H9 (cell line): ENCODE measurements around the gene RPGRIP1L. TPM values are rescaled to one million over a fixed set of nuclear protein-coding genes. Genes with fewer than 3 reads are reported as not detected.
A peak's percentile ranks its signal among the peaks of the same experiment; 100 is the strongest.

Experiments used
- DNase-seq: peaks from one replicate; pipeline ENCODE4 v3.0.0-alpha.2; 2017
- H2AFZ ChIP-seq: one replicate; pipeline ENCODE4 v1.6.1; 2013; ENCODE audit warnings: mild to moderate bottlenecking, low read length, control low read depth, moderate library complexity
- H2AK5ac ChIP-seq: 2 replicates; pipeline ENCODE4 v1.6.1; 2013; ENCODE audit warnings: low read length, control low read depth, mixed read lengths; ENCODE audit not compliant: insufficient read length
- H2BK120ac ChIP-seq: one replicate; pipeline ENCODE4 v1.6.1; 2013; ENCODE audit warnings: low read depth, mild to moderate bottlenecking, low read length, control low read depth, inconsistent platforms; ENCODE audit not compliant: poor library complexity, severe bottlenecking
- H2BK12ac ChIP-seq: 2 replicates; pipeline ENCODE4 v1.6.1; 2013; ENCODE audit warnings: low read length, control low read depth, mixed read lengths, low read depth; ENCODE audit not compliant: insufficient read length
- H2BK15ac ChIP-seq: 2 replicates; pipeline ENCODE4 v1.6.1; 2013; ENCODE audit warnings: low read depth, low read length, control low read depth
- H2BK20ac ChIP-seq: one replicate; pipeline ENCODE4 v1.6.1; 2013; ENCODE audit warnings: low read depth, mild to moderate bottlenecking, low read length, control low read depth, inconsistent platforms; ENCODE audit not compliant: poor library complexity, severe bottlenecking
- H2BK5ac ChIP-seq: 2 replicates; pipeline ENCODE4 v1.6.1; 2013; ENCODE audit warnings: low read length, control low read depth, mixed read lengths; ENCODE audit not compliant: insufficient read length
- H3K14ac ChIP-seq: 2 replicates; pipeline ENCODE4 v1.6.1; 2013; ENCODE audit warnings: low read length, control low read depth; ENCODE audit not compliant: insufficient read depth
- H3K18ac ChIP-seq: 2 replicates; pipeline ENCODE4 v1.6.1; 2013; ENCODE audit warnings: low read depth, mild to moderate bottlenecking, mixed read lengths, low read length, control low read depth; ENCODE audit not compliant: insufficient read length
- H3K23ac ChIP-seq: 2 replicates; pipeline ENCODE4 v1.6.1; 2013; ENCODE audit warnings: low read length, control low read depth, mixed read lengths, low read depth; ENCODE audit not compliant: insufficient read length
- H3K23me2 ChIP-seq: 2 replicates; pipeline ENCODE4 v1.6.1; 2013; ENCODE audit warnings: low read depth, mild to moderate bottlenecking, mixed read lengths, low read length, control low read depth; ENCODE audit not compliant: insufficient read length, poor library complexity, severe bottlenecking
- H3K27ac ChIP-seq: 2 replicates; pipeline ENCODE4 v1.5.1; 2013; ENCODE audit warnings: low read length, control low read depth, mixed read lengths, low read depth; ENCODE audit not compliant: insufficient read length
- H3K27me3 ChIP-seq: 2 replicates; pipeline ENCODE4 v1.6.1; 2013; ENCODE audit warnings: low read length, control low read depth, inconsistent platforms; ENCODE audit not compliant: insufficient read depth
- H3K4ac ChIP-seq: 2 replicates; pipeline ENCODE4 v1.6.1; 2013; ENCODE audit warnings: low read depth, mild to moderate bottlenecking, control low read depth, inconsistent platforms, low read length, moderate library complexity
- H3K4me1 ChIP-seq: 2 replicates; pipeline ENCODE4 v1.6.1; 2013; ENCODE audit warnings: low read length, control low read depth, inconsistent platforms; ENCODE audit not compliant: insufficient read depth
- H3K4me2 ChIP-seq: 2 replicates; pipeline ENCODE4 v1.6.1; 2013; ENCODE audit warnings: low read length, control low read depth, mixed read lengths; ENCODE audit not compliant: insufficient read length, insufficient read depth
- H3K56ac ChIP-seq: 2 replicates; pipeline ENCODE4 v1.6.1; 2013; ENCODE audit warnings: low read depth, mild to moderate bottlenecking, mixed read lengths, low read length, control low read depth; ENCODE audit not compliant: insufficient read length
- H3K79me1 ChIP-seq: 2 replicates; pipeline ENCODE4 v1.6.1; 2013; ENCODE audit warnings: low read depth, mild to moderate bottlenecking, moderate library complexity, low read length, control low read depth, inconsistent platforms; ENCODE audit not compliant: insufficient read depth, poor library complexity, severe bottlenecking
- H3K79me2 ChIP-seq: 2 replicates; pipeline ENCODE4 v1.6.1; 2013; ENCODE audit warnings: low read length, control low read depth, inconsistent platforms; ENCODE audit not compliant: insufficient read depth
- H3K9ac ChIP-seq: 2 replicates; pipeline ENCODE4 v1.6.1; 2013; ENCODE audit warnings: low read length, control low read depth, mixed read lengths; ENCODE audit not compliant: insufficient read length; ENCODE audit errors: extremely low read depth
- H3K9me3 ChIP-seq: one replicate; pipeline ENCODE4 v1.6.1; 2013; ENCODE audit warnings: low read depth, low read length, inconsistent platforms; ENCODE audit not compliant: control insufficient read depth
- H3T11ph ChIP-seq: one replicate; pipeline ENCODE4 v1.6.1; 2013; ENCODE audit warnings: mild to moderate bottlenecking, low read length, control low read depth, inconsistent platforms
- H4K20me1 ChIP-seq: one replicate; pipeline ENCODE4 v1.6.1; 2013; ENCODE audit not compliant: control insufficient read depth, insufficient read length, insufficient read depth
- H4K5ac ChIP-seq: 2 replicates; pipeline ENCODE4 v1.6.1; 2013; ENCODE audit warnings: low read depth, mild to moderate bottlenecking, mixed read lengths, low read length, control low read depth; ENCODE audit not compliant: insufficient read length
- H4K8ac ChIP-seq: replicated peaks from 2 replicates; pipeline ENCODE4 v1.6.1; 2013; ENCODE audit warnings: low read length, control low read depth, mixed read lengths, low read depth; ENCODE audit not compliant: insufficient read length
- H4K91ac ChIP-seq: 2 replicates; pipeline ENCODE4 v1.6.1; 2013; ENCODE audit warnings: low read depth, mild to moderate bottlenecking, moderate library complexity, mixed read lengths, low read length, control low read depth; ENCODE audit not compliant: insufficient read length
- H3K27ac Mint-ChIP-seq, 3 experiments: 2 replicates in 2 of 3; 3 replicates in 1 of 3; pipeline ENCODE4 v1.8.0; 2020 to 2021; ENCODE audit warnings: mixed read lengths in 3 of 3, mild to moderate bottlenecking in 1 of 3, moderate library complexity in 1 of 3
- H3K27me3 Mint-ChIP-seq: 2 replicates; pipeline ENCODE4 v1.8.0; 2021; ENCODE audit warnings: low read depth, mild to moderate bottlenecking, moderate library complexity, mixed read lengths
- H3K36me3 Mint-ChIP-seq, 3 experiments: 2 replicates in 2 of 3; 3 replicates in 1 of 3; pipeline ENCODE4 v1.8.0; 2020 to 2021; ENCODE audit warnings: low read depth in 3 of 3, mixed read lengths in 3 of 3; ENCODE audit not compliant: insufficient read depth in 1 of 3
- H3K4me1 Mint-ChIP-seq, 2 experiments: 2 replicates each; pipeline ENCODE4 v1.8.0; 2020; ENCODE audit warnings: mixed read lengths in 2 of 2
- H3K4me3 Mint-ChIP-seq, 2 experiments: 2 replicates in 1 of 2; 3 replicates in 1 of 2; pipeline ENCODE4 v1.8.0; 2020 to 2021; ENCODE audit warnings: mild to moderate bottlenecking in 2 of 2, mixed read lengths in 2 of 2, moderate library complexity in 1 of 2
- H3K9me3 Mint-ChIP-seq, 2 experiments: 2 replicates in 1 of 2; 3 replicates in 1 of 2; pipeline ENCODE4 v1.8.0; 2020; ENCODE audit warnings: mild to moderate bottlenecking in 2 of 2, mixed read lengths in 2 of 2, moderate library complexity in 1 of 2
- CTCF ChIP-seq: fragments of 200-600 bp; sonication (generic); conservative IDR thresholded peaks from 3 replicates; pipeline ENCODE4 v1.8.0; 2021; ENCODE audit warnings: antibody characterized with exemption, mild to moderate bottlenecking
- WGBS: extraction: QIAGEN DNeasy Blood & Tissue Kit; methylation state at CpG from one replicate; pipeline ENCODE4 v1.1.7; 2013; ENCODE audit warnings: missing lambda C conversion rate, low lambda C conversion rate, mixed read lengths; ENCODE audit not compliant: insufficient read length; ENCODE audit errors: extremely low coverage; 5-methylcytosine and 5-hydroxymethylcytosine counted together
- total RNA-seq: library from RNA; stranded (reverse); gene quantifications from 2 replicates; pipeline ENCODE4 v1.2.1, GENCODE V29; 2021

Gene RPGRIP1L
- total RNA-seq, 1 experiment from 2014 or later: 11.7 TPM

DNA sequence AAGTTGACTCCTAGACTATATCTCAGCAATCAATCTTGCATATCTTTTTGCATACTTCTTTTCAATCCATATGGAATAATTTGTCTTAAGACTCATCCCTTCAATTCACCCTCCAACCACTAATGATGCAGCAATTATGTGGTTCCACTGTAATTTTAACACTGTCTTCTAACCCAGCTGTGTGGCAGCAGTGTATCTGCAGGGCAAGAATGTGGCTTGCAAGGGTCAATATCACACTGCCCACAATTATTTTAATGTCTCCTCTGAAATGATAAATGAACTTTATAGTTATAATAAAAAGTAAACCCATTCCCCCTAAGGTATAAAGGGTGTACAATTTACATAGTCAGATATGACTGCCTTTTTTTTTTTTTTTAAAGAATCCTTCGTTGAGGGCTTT lies 48.9 kb upstream of the RPGRIP1L start:
- H3K79me2 ChIP-seq: peaks cover 2% of the 10 kb centered on the region; the same call in 1 of the 2 replicates

More for the DNA sequence above, 48.9 kb upstream of the RPGRIP1L start:
- Histone ChIP-seq H2BK20ac (no peak overlapping the region), H3K23me2 (no peaks in the 10 kb centered on the region), H3K9ac (no peak overlapping the region), H2BK5ac (no peak overlapping the region), H3K23ac (no peak overlapping the region), H4K91ac (no peak overlapping the region), H3K18ac (no peak overlapping the region), H2AFZ (no peak overlapping the region), H2BK12ac (no peak overlapping the region), H4K20me1 (no peaks in the 10 kb centered on the region), H3K4ac (no peak overlapping the region), H2BK15ac (no peak overlapping the region), H3K4me1 (no peaks in the 10 kb centered on the region; the same call in 1 of the 2 replicates), H3K27ac (no peak overlapping the region), H2AK5ac (no peak overlapping the region), H3T11ph (no peak overlapping the region), H2BK120ac (no peak overlapping the region), H4K8ac (no peak overlapping the region), H3K9me3 (no peaks in the 10 kb centered on the region), H4K5ac (no peak overlapping the region), H3K27me3 (no peaks in the 10 kb centered on the region), H3K56ac (no peak overlapping the region), H3K79me1 (no peaks in the 10 kb centered on the region), H3K14ac (no peak overlapping the region), H3K4me2 (no peak overlapping the region)
- no peak for TF ChIP-seq CTCF
- WGBS: no CpG with 5 or more reads among the region's 1 CpG
- Mint-ChIP-seq H3K4me3 (no peak overlapping the region), H3K9me3 (peaks cover 3 to 4% of the 10 kb centered on the region in 2 experiments; a peak in 3 of 5 replicates), H3K27me3 (no peaks in the 10 kb centered on the region), H3K36me3 (peaks cover 0 to 6% (median 4%) of the 10 kb centered on the region in 3 experiments; a peak in 5 of 7 replicates), H3K27ac (peak overlapping the region in 1 of 3 experiments; percentile 49; a peak in 1 of 7 replicates), H3K4me1 (peaks cover 23% of the 10 kb centered on the region in 2 experiments)
- DNase-seq: no peak
